CD14-positive monocyte (primary cell): ENCODE measurements around the gene CKM. TPM values are rescaled to one million over a fixed set of nuclear protein-coding genes. Genes with fewer than 3 reads are reported as not detected.

ENCODE experiments used
- DNase-seq, 3 donors: peaks; one replicate each; pipeline ENCODE4 v3.0.0-alpha.2; 2011 to 2022
- H2AFZ ChIP-seq: 2 replicates; pipeline ENCODE4 v1.6.0; 2012; ENCODE audit warnings: mild to moderate bottlenecking, low read depth, low read length, inconsistent platforms; ENCODE audit not compliant: insufficient read depth, poor library complexity, severe bottlenecking
- H3K27ac ChIP-seq, 2 donors: 1 replicate in 1 of 2; 2 replicates in 1 of 2; pipeline ENCODE4 v1.5.1; 2012 to 2013; ENCODE audit warnings: low read length in 2 of 2, control low read depth in 1 of 2, inconsistent platforms in 1 of 2, low read depth in 1 of 2, mild to moderate bottlenecking in 1 of 2
- H3K27me3 ChIP-seq, 2 donors: one replicate each; pipeline versions ENCODE4 v1.6.0 to v1.6.1; 2011 to 2013; ENCODE audit warnings: low read length in 2 of 2; ENCODE audit not compliant: control insufficient read depth in 2 of 2, insufficient read depth in 2 of 2
- H3K36me3 ChIP-seq, 2 donors: replicated peaks in 1 of 2; 1 replicate in 1 of 2; 2 replicates in 1 of 2; pipeline versions ENCODE4 v1.5.1 to v1.6.1; 2012 to 2013; ENCODE audit warnings: low read length in 2 of 2, control low read depth in 1 of 2, inconsistent platforms in 1 of 2, mild to moderate bottlenecking in 1 of 2; ENCODE audit not compliant: insufficient read depth in 2 of 2, control insufficient read depth in 1 of 2
- H3K4me1 ChIP-seq, 2 donors: 1 replicate in 1 of 2; 2 replicates in 1 of 2; pipeline versions ENCODE4 v1.5.1 to v1.6.1; 2012 to 2013; ENCODE audit warnings: low read length in 2 of 2, control low read depth in 1 of 2, inconsistent platforms in 1 of 2, mild to moderate bottlenecking in 1 of 2, moderate library complexity in 1 of 2; ENCODE audit not compliant: insufficient read depth in 2 of 2, control insufficient read depth in 1 of 2
- H3K4me2 ChIP-seq: replicated peaks from 2 replicates; pipeline ENCODE3; 2012; ENCODE audit warnings: low read length, moderate library complexity, mild to moderate bottlenecking; ENCODE audit not compliant: poor library complexity, severe bottlenecking; ENCODE audit errors: extremely low read depth
- H3K4me3 ChIP-seq, 3 experiments: fragments of 200-600 bp in 1 of 3; sonication (generic) in 1 of 3; replicated peaks in 1 of 3; 1 replicate in 2 of 3; 2 replicates in 1 of 3; pipeline ENCODE4 v1.5.1; 2011 to 2013; ENCODE audit warnings: low read length in 3 of 3, mild to moderate bottlenecking in 3 of 3, control low read depth in 2 of 3, low read depth in 2 of 3, inconsistent platforms in 1 of 3, moderate library complexity in 1 of 3
- H3K79me2 ChIP-seq: 2 replicates; pipeline ENCODE4 v1.6.0; 2012; ENCODE audit warnings: mild to moderate bottlenecking, control low read depth, inconsistent platforms, low read length, moderate library complexity; ENCODE audit not compliant: insufficient read depth
- H3K9ac ChIP-seq: 2 replicates; pipeline ENCODE4 v1.6.0; 2017; ENCODE audit warnings: low read length, mild to moderate bottlenecking; ENCODE audit not compliant: insufficient read depth, poor library complexity, severe bottlenecking
- H3K9me3 ChIP-seq, 2 donors: replicated peaks in 1 of 2; 1 replicate in 1 of 2; 2 replicates in 1 of 2; pipeline versions ENCODE4 v1.5.1 to v1.6.1; 2012 to 2013; ENCODE audit warnings: low read length in 2 of 2, control low read depth in 1 of 2; ENCODE audit not compliant: control insufficient read depth in 1 of 2, insufficient read depth in 1 of 2
- H4K20me1 ChIP-seq: 2 replicates; pipeline ENCODE4 v1.6.0; 2012; ENCODE audit warnings: mild to moderate bottlenecking, low read length, control low read depth, moderate library complexity; ENCODE audit not compliant: insufficient read depth
- H3K27ac Mint-ChIP-seq, 7 donors: one replicate each; pipeline ENCODE4 v1.8.0; 2020; ENCODE audit warnings: mild to moderate bottlenecking in 7 of 7, mixed read lengths in 7 of 7, moderate library complexity in 6 of 7, inconsistent platforms in 2 of 7
- H3K27me3 Mint-ChIP-seq, 3 donors: one replicate each; pipeline ENCODE4 v1.8.0; 2021 to 2022; ENCODE audit warnings: low read depth in 3 of 3, mild to moderate bottlenecking in 3 of 3, mixed read lengths in 3 of 3, moderate library complexity in 3 of 3, inconsistent platforms in 1 of 3
- H3K36me3 Mint-ChIP-seq, 2 donors: one replicate each; pipeline ENCODE4 v1.8.0; 2020; ENCODE audit warnings: mixed read lengths in 2 of 2, inconsistent platforms in 1 of 2, mild to moderate bottlenecking in 1 of 2
- H3K4me1 Mint-ChIP-seq: one replicate; pipeline ENCODE4 v1.8.0; 2020; ENCODE audit warnings: mild to moderate bottlenecking, mixed read lengths
- H3K4me3 Mint-ChIP-seq, 2 donors: one replicate each; pipeline ENCODE4 v1.8.0; 2020; ENCODE audit warnings: mild to moderate bottlenecking in 2 of 2, mixed read lengths in 2 of 2, moderate library complexity in 1 of 2
- H3K9me3 Mint-ChIP-seq, 7 donors: one replicate each; pipeline ENCODE4 v1.8.0; 2020 to 2022; ENCODE audit warnings: mixed read lengths in 7 of 7, mild to moderate bottlenecking in 6 of 7, moderate library complexity in 6 of 7, inconsistent platforms in 2 of 7
- CTCF ChIP-seq: fragments of 200-600 bp; IDR thresholded peaks from one replicate; pipeline ENCODE4 v1.8.0; 2022; ENCODE audit warnings: antibody characterized with exemption, mild to moderate bottlenecking
- WGBS: methylation state at CpG from one replicate; pipeline ENCODE4 v1.1.5; 2013; ENCODE audit warnings: missing lambda C conversion rate; ENCODE audit not compliant: insufficient coverage; 5-methylcytosine and 5-hydroxymethylcytosine counted together
- intact Hi-C, 2 donors: fragments of 100-400 bp; cut with micrococcal nuclease; formaldehyde crosslinking; loops; one replicate each; pipeline versions ENCODE4 v1.15.0 to v1.15.1; 2023
- polyA plus RNA-seq, 3 donors: library from polyadenylated mRNA; depleted of rRNA in 1 of 3; unstranded in 2 of 3; stranded (reverse) in 1 of 3; fragments of 300-500 nt in 2 of 3; fragments of >200 nt in 1 of 3; fragmentation: Illumina TruSeq in 2 of 3; gene quantifications; 1 replicate in 2 of 3; 2 replicates in 1 of 3; pipeline ENCODE4 v1.2.3, GENCODE V29; 2012 to 2021

The CKM gene
- polyA plus RNA-seq, 3 donors, result 0.17 to 0.50 (median 0.24) TPM

GRCh38 chr19:45349126-45349415 is 26.4 kb upstream of the CKM start:
- Histone ChIP-seq H3K4me2 (no peak overlapping the region), H3K4me3 (no peak overlapping the region), H2AFZ (no peak overlapping the region), H3K9ac (no peak overlapping the region), H4K20me1 (no peaks in the 10 kb centered on the region), H3K27ac (no peak overlapping the region), H3K79me2 (no peaks in the 10 kb centered on the region), H3K9me3 (no peaks in the 10 kb centered on the region), H3K27me3 (peaks cover 0 to 14% of the 10 kb centered on the region in 2 donors), H3K4me1 (no peaks in the 10 kb centered on the region), H3K36me3 (peaks cover 24 to 33% of the 10 kb centered on the region in 2 donors)
- no peaks in the 10 kb centered on the region for H3K4me1 Mint-ChIP-seq
- no peak for TF ChIP-seq CTCF
- peaks cover 30 to 36% of the 10 kb centered on the region in 2 donors for H3K36me3 Mint-ChIP-seq
- H3K9me3 Mint-ChIP-seq, result peaks cover 0 to 1% (median 0%) of the 10 kb centered on the region in 7 donors
- peak overlapping the region in 1 of 7 donors; percentile 10 for H3K27ac Mint-ChIP-seq
- no peak for DNase-seq
- intact Hi-C loops, result loop anchor here in 1 of 2 donors (10.0 kb wide), 1 partner anchor 204 kb away; no protein-coding TSS in a partner anchor
- H3K4me3 Mint-ChIP-seq, result no peak overlapping the region
- WGBS, result 72% methylated on average over 3 of the region's 3 CpGs
- H3K27me3 Mint-ChIP-seq, result peaks cover 11 to 29% (median 21%) of the 10 kb centered on the region in 3 donors

GRCh38 chr19:45348367-45349125 is 25.9 kb upstream of the CKM start:
- Mint-ChIP-seq H3K9me3 (peaks cover 0 to 1% (median 0%) of the 10 kb centered on the region in 7 donors), H3K27me3 (peaks cover 13 to 30% (median 21%) of the 10 kb centered on the region in 3 donors), H3K36me3 (peaks cover 27 to 31% of the 10 kb centered on the region in 2 donors), H3K4me1 (no peaks in the 10 kb centered on the region), H3K4me3 (peak overlapping the region in 1 of 2 donors; percentile 20), H3K27ac (no peak overlapping the region)
- Histone ChIP-seq H3K36me3 (peaks cover 24 to 28% of the 10 kb centered on the region in 2 donors), H3K4me3 (no peak overlapping the region), H3K79me2 (no peaks in the 10 kb centered on the region), H3K9me3 (no peaks in the 10 kb centered on the region), H3K27me3 (peaks cover 0 to 15% of the 10 kb centered on the region in 2 donors), H3K9ac (no peak overlapping the region), H4K20me1 (no peaks in the 10 kb centered on the region), H2AFZ (no peak overlapping the region), H3K4me1 (no peaks in the 10 kb centered on the region), H3K27ac (no peak overlapping the region), H3K4me2 (no peak overlapping the region)
- intact Hi-C loops, result loop anchor here in 1 of 2 donors (10.0 kb wide), 1 partner anchor 204 kb away; no protein-coding TSS in a partner anchor
- WGBS, result 90% methylated on average over 19 of the region's 23 CpGs
- no peak for DNase-seq
- no peak for TF ChIP-seq CTCF
